ENCODE results near the gene GNG14.
A peak's percentile ranks its signal among the peaks of the same experiment; 100 is the strongest.

GNG14 gene

GRCh38 chr19:12726988-12727316 is 39.2 kb downstream of the GNG14 start:
- TF ChIP-seq CTCF (IDR thresholded peaks at IDR 0.05; ENCODE audit: low read length, missing control alignments), result no peak
- no peak overlapping the region for H3K4me3 ChIP-seq (replicated peaks; ENCODE audit: low read depth, low read length)
- no peak for DNase-seq (ENCODE audit: low read depth)

- no peak for DNase-seq (ENCODE audit: low read depth)
- TF ChIP-seq CTCF (IDR thresholded peaks at IDR 0.05; ENCODE audit: low read length, missing control alignments), result no peak
- no peak overlapping the region for H3K4me3 ChIP-seq (replicated peaks; ENCODE audit: low read depth, low read length)
Observed at GRCh38 chr19:12727745-12728433, 40.1 kb downstream of the GNG14 start.

GRCh38 chr19:12730064-12730463 is 42.3 kb downstream of the GNG14 start:
- no peak for TF ChIP-seq CTCF (IDR thresholded peaks at IDR 0.05; ENCODE audit: low read length, missing control alignments)
- no peak overlapping the region for H3K4me3 ChIP-seq (replicated peaks; ENCODE audit: low read depth, low read length)

GRCh38 chr19:12731337-12731736 is 43.5 kb downstream of the GNG14 start:
- no peak overlapping the region for H3K4me3 ChIP-seq (replicated peaks; ENCODE audit: low read depth, low read length)
- no peak for DNase-seq (ENCODE audit: low read depth)
- TF ChIP-seq CTCF (IDR thresholded peaks at IDR 0.05; ENCODE audit: low read length, missing control alignments), result no peak

More at GRCh38 chr19:12730064-12730463, 42.3 kb downstream of the GNG14 start:
- no peak for DNase-seq (ENCODE audit: low read depth)

GRCh38 chr19:12733369-12734214 is 45.8 kb downstream of the GNG14 start:
- H3K4me3 ChIP-seq (replicated peaks; ENCODE audit: low read depth, low read length), result peak overlapping the region; percentile 98
- TF ChIP-seq CTCF (IDR thresholded peaks at IDR 0.05; ENCODE audit: low read length, missing control alignments), result peak; percentile 34
- DNase-seq (ENCODE audit: low read depth), result peak; percentile 49

GRCh38 chr19:12736995-12737834 is 49.4 kb downstream of the GNG14 start, which contains the start of gene GET3:
GET3 (plus strand) TSS chr19:12737497; CDS start chr19:12737506, 9 bp downstream.
- no peak for TF ChIP-seq CTCF (IDR thresholded peaks at IDR 0.05; ENCODE audit: low read length, missing control alignments)
- H3K4me3 ChIP-seq (replicated peaks; ENCODE audit: low read depth, low read length), result peak within 1 kb of the TSS; percentile 94
- peak; percentile 100 for DNase-seq (ENCODE audit: low read depth)

All from fibroblast of pulmonary artery (primary cell).